Stimulated activated naive CD8-positive, alpha-beta T cell treated with anti-CD3 and anti-CD28 coated beads, Interleukin-15, amount 100 ng/mL, for 72 hours (primary cell): ENCODE data around the gene EEF1A2.

ENCODE experiments used
- ATAC-seq: fragments of 150-1000 bp; cut with Tn5 transposase; 2 replicates; pipeline ENCODE4 v1.10.0; 2021; ENCODE audit warnings: mild to moderate bottlenecking, moderate library complexity
- DNase-seq, 2 donors: peaks; one replicate each; pipeline ENCODE4 v3.0.0; 2021 to 2022
- H3K27ac Mint-ChIP-seq, 2 donors: one replicate each; pipeline ENCODE4 v1.8.0; 2022; ENCODE audit warnings: mild to moderate bottlenecking in 2 of 2, mixed read lengths in 2 of 2, moderate library complexity in 2 of 2
- H3K27me3 Mint-ChIP-seq: one replicate; pipeline ENCODE4 v1.8.0; 2022; ENCODE audit warnings: mixed read lengths
- H3K4me1 Mint-ChIP-seq: one replicate; pipeline ENCODE4 v1.8.0; 2022; ENCODE audit warnings: mild to moderate bottlenecking, mixed read lengths
- H3K4me3 Mint-ChIP-seq, 2 donors: one replicate each; pipeline ENCODE4 v1.8.0; 2022; ENCODE audit warnings: mild to moderate bottlenecking in 2 of 2, mixed read lengths in 2 of 2, moderate library complexity in 1 of 2
- H3K9me3 Mint-ChIP-seq, 2 donors: one replicate each; pipeline ENCODE4 v1.8.0; 2022; ENCODE audit warnings: mixed read lengths in 2 of 2

EEF1A2 gene

DNA sequence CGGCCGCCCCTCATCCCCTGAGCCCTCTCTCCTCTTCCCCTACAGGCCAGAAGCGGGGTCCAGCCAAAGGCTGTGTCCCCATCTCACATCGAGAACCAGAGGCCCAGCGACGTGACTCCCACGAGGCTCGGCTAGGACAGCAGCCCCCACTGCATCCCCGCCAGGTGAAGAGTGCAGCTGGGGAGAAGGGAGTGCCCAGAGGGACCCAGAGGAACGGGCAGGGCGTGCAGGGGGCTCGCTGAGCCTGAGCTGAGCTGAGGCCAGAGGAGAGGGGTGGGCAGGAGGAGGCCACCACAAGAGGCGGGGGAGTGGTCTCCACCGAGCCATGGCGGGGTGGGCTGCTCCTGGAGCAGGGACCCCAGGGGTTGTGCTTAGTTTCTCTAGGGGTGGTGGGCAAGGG, 59.0 kb downstream of the EEF1A2 start:
- Mint-ChIP-seq H3K4me3 (no peak overlapping the region), H3K27ac (no peak overlapping the region), H3K4me1 (peaks cover 34% of the 10 kb centered on the region), H3K9me3 (peaks cover 9 to 16% of the 10 kb centered on the region in 2 donors), H3K27me3 (peaks cover 46% of the 10 kb centered on the region)
- DNase-seq: no peak
- no peak for ATAC-seq

DNA sequence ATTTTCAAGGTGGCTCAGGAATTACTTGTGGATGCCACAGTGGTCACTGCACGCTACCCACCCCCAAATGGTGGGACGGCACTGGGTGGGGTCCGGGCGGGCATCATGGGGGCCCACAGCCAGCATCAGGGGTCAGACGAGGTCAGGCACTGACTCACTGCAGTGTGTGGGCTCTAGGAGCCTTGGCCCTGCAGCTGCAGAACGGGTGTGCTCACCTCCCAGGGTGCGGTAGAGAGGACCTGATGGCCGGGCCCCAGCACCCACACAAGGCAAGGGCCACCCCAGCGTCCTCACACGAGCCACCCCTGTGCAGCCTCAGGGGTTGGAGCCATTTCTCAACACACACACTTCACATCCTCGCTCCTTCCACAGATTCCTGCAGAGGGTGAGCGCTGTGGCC, 60.8 kb downstream of the EEF1A2 start:
- no peak overlapping the region for H3K27ac Mint-ChIP-seq
- ATAC-seq: no peak
- peaks cover 5 to 11% of the 10 kb centered on the region in 2 donors for H3K9me3 Mint-ChIP-seq
- H3K27me3 Mint-ChIP-seq: peaks cover 50% of the 10 kb centered on the region
- peaks cover 51% of the 10 kb centered on the region for H3K4me1 Mint-ChIP-seq
- no peak for DNase-seq
- H3K4me3 Mint-ChIP-seq: no peak overlapping the region
